ENCODE measurements around the gene SMIM12.

The SMIM12 gene

DNA sequence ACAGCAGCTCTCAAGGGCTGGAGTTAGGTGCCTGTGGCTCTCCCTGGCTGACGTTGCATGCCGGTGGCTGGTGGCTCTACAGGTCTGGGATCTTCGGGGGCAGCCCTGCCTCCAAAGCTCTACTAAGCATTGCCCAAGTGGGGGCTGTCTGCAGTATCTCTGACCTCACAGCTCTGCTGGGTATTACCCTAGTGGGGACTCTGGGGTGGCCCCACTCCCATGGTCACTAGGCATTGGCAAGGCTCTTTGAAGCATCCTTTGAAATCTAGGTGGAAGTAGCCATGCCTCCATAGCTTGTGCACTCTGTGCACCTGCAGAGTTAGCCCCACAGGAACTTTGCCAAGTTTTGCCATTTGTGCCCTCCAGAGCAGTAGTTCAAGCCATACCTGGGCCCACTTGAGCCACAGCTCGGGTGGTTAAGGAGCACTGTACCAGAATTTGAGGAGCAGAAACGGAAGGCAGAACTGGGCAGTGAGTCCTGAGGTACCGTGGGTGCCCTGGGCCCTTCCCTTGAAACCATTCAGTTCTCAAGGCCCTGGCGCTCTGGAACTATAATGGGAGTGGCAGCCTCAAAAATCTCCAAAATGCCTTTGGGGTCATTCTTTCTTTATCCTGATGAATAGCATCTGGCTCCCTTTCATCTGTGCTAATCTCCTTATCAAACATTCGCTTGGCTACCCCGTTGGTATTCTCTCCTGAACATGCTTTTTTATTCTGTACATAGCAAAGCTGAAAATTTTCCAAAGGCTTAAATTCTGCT, 51.3 kb downstream of the SMIM12 start:
- no peak overlapping the region for H3K27ac ChIP-seq

DNA sequence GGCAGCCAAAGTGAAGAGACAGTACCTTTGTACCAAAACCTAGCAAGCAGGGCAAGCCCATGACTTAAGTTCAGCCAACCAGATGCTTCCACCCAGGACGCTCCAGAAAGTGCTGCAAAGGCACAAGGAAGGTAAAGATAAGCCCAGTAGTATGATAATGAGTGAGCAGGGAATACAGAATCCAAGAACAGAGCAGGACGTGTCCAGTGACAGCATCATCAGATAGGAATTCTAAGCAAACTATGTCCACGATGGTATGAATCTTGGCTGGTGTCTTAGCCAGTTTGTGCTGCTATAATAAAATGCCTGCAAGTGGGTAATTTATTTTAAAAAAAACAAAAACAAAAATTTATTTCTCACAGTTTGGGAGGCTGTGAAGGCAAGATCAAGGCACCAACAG, 53.2 kb downstream of the SMIM12 start:
- no peaks in the 10 kb centered on the region for H4K20me1 ChIP-seq (ENCODE audit: insufficient read depth)
- H3K4me2 ChIP-seq = no peak overlapping the region
- no peaks in the 10 kb centered on the region for H3K79me2 ChIP-seq (ENCODE audit: insufficient read depth, low read depth)
- H3K27me3 ChIP-seq (ENCODE audit: insufficient read depth, low read depth) = no peaks in the 10 kb centered on the region
- TF ChIP-seq, protein P1, sequence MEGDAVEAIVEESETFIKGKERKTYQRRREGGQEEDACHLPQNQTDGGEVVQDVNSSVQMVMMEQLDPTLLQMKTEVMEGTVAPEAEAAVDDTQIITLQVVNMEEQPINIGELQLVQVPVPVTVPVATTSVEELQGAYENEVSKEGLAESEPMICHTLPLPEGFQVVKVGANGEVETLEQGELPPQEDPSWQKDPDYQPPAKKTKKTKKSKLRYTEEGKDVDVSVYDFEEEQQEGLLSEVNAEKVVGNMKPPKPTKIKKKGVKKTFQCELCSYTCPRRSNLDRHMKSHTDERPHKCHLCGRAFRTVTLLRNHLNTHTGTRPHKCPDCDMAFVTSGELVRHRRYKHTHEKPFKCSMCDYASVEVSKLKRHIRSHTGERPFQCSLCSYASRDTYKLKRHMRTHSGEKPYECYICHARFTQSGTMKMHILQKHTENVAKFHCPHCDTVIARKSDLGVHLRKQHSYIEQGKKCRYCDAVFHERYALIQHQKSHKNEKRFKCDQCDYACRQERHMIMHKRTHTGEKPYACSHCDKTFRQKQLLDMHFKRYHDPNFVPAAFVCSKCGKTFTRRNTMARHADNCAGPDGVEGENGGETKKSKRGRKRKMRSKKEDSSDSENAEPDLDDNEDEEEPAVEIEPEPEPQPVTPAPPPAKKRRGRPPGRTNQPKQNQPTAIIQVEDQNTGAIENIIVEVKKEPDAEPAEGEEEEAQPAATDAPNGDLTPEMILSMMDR (conservative IDR thresholded peaks at IDR 0.05; ENCODE audit: low read depth, low read length) = no peak
- no peak overlapping the region for H3K9ac ChIP-seq
- H3K36me3 ChIP-seq (ENCODE audit: insufficient read depth) = no peaks in the 10 kb centered on the region
- no peaks in the 10 kb centered on the region for H3K4me1 ChIP-seq (ENCODE audit: low read depth, poor library complexity, severe bottlenecking)
- no peak overlapping the region for H3K27ac ChIP-seq
- no peak overlapping the region for H3K4me3 ChIP-seq (IDR thresholded peaks at IDR 0.05; ENCODE audit: insufficient read depth, low read depth, low read length)
- H2AFZ ChIP-seq (ENCODE audit: low read depth) = no peak overlapping the region

More for the DNA sequence above, 51.3 kb downstream of the SMIM12 start:
- Histone ChIP-seq H3K27me3 (ENCODE audit: insufficient read depth, low read depth) (no peaks in the 10 kb centered on the region), H3K79me2 (ENCODE audit: insufficient read depth, low read depth) (no peaks in the 10 kb centered on the region), H3K4me1 (ENCODE audit: low read depth, poor library complexity, severe bottlenecking) (no peaks in the 10 kb centered on the region), H3K9ac (no peak overlapping the region), H3K4me2 (no peak overlapping the region), H3K4me3 (IDR thresholded peaks at IDR 0.05; ENCODE audit: insufficient read depth, low read depth, low read length) (no peak overlapping the region), H4K20me1 (ENCODE audit: insufficient read depth) (no peaks in the 10 kb centered on the region), H3K36me3 (ENCODE audit: insufficient read depth) (no peaks in the 10 kb centered on the region), H2AFZ (ENCODE audit: low read depth) (no peak overlapping the region)
- TF ChIP-seq, protein P1 (conservative IDR thresholded peaks at IDR 0.05; ENCODE audit: low read depth, low read length) = no peak

DNA sequence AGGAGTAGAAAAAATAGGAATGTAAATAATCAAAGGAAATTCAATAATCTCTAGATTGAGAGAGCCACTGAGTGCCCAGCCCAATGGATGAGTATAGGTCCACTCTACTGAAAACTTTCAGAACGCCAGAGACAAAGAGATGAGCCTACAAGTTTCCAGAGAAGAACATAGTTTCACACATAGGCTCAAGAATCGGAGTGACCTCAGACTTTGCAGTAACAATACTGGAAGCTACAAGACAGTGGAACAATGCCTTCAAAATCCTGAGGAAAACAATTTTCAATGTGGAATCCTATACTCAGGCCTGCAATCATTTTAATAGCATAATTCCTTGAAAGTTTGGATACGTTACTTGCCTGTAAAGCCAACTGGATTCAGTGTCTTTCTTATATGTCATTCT, 55.8 kb downstream of the SMIM12 start:
- Histone ChIP-seq H3K27me3 (ENCODE audit: insufficient read depth, low read depth) (no peaks in the 10 kb centered on the region), H3K36me3 (ENCODE audit: insufficient read depth) (no peaks in the 10 kb centered on the region), H3K27ac (no peak overlapping the region), H3K9ac (no peak overlapping the region), H3K4me1 (ENCODE audit: low read depth, poor library complexity, severe bottlenecking) (no peaks in the 10 kb centered on the region), H3K4me2 (no peak overlapping the region), H3K4me3 (IDR thresholded peaks at IDR 0.05; ENCODE audit: insufficient read depth, low read depth, low read length) (no peak overlapping the region), H4K20me1 (ENCODE audit: insufficient read depth) (no peaks in the 10 kb centered on the region), H3K79me2 (ENCODE audit: insufficient read depth, low read depth) (no peaks in the 10 kb centered on the region), H2AFZ (ENCODE audit: low read depth) (no peak overlapping the region)
- TF ChIP-seq, protein P1 (conservative IDR thresholded peaks at IDR 0.05; ENCODE audit: low read depth, low read length) = no peak

Measured in KMS-11 (cell line).